GM19438 (cell line): ENCODE results near the gene VTN.

Source experiments
- ATAC-seq: cut with Tn5 transposase; IDR thresholded peaks from one replicate; pipeline ENCODE4 v1.9.1; 2021; ENCODE audit warnings: low read depth; ENCODE audit not compliant: unreplicated experiment

VTN gene

DNA sequence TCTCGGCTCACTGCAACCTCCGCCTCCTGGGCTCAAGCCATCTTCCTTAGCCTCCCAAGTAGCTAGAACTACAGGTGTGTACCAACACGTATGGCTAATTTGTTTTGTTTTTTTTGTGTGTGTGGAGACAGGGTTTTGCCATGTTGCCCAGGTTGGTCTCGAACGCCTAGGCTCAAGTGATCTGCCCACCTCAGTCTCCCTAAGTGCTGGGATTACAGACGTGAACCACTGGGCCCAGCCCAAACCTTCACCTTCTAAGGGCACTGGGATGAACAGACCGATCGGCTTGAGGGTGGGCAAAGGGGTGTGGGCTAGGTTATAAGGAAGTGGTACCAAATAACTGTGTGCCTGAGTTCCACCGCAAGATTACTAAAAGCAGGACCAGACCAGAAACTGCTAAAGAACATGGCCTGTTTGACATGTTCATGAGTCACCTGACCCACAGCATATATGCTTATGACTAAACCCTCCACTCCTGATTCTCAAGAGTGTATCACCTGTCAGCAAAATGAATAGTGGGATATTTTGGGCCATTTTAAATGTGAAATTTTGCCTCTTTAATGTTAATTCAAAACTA, 43.0 kb downstream of the VTN start:
- ATAC-seq: no peak

DNA sequence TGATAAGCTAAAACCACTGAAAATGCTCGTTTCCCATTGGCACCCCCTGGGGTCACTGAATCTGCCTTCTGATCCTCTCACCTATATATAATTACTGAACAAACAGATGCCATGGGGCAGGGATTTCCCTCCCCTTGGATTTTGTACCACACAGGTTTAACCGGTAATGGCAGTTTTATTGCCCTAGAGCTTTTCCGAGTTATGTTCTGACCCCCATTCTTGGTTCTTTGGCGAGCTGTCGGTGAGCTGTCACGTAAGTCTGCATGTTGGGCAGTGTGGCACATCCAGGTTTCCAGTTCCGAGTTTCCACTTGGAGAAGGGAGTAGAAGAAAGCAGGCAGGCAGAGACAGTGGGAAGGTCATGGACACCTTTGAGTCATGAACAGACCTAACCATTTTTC, 44.0 kb downstream of the VTN start:
- ATAC-seq: no peak

DNA sequence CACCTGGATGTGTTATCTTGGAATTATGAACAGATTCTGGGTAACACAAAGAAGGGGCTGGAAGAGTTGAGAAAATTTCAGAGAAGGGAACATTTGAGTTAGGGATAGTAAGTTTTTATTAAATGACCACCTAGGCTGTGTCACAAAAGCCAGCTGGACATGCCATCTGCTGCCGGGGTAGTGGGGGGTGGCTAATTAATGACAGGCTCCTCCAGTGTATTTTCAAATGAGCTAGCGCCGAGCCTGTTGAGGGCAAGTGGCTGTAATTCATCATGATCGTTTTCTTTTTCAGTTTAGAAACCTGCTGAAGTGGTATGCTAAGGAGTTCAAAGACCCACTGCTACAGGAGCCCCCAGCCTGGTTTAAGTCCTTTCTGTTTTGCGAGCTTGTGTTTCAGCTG, 44.9 kb downstream of the VTN start:
- ATAC-seq: no peak

DNA sequence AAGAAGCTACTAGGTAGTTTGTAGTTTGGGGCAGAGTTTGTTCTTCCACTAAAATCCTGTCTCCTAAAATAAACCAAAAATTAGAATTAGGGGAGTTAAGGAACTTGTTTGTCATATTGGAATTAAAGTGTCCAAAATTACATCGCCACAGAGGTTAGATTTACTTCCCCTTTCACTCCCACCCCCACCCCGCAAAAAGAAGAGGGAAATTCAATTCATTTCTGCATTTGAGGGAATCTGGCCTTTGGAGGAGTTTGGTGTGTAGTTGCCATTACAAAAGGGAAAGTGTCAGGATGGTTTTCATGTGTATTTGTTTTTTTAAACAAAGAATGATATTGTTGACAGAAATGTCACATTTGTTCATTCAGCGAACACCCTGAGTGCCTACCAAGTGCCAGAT, 45.3 kb downstream of the VTN start:
- ATAC-seq: no peak

DNA sequence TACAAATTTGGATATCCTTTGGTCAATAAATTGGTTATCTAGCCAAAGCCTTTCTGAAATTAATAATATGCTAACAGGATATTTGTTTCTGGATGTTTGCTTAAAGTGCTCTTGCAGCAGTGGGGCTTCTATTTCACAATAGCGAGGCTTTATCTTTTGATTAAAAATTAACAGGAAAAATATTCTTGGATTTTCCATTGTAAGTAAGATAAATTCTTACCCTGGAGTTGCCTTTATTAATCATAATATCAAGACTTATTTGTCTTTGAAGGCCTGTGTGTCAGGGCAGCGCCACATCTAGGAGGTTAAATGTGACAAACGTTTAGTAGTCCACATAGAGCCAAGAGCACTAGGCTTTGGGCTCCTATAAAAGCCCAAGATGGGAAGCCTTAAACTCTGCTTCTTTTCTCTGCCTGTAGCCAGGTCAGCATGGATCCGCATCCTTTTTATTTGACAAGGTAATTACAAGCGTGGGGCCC, 45.8 kb downstream of the VTN start:
- ATAC-seq: no peak

DNA sequence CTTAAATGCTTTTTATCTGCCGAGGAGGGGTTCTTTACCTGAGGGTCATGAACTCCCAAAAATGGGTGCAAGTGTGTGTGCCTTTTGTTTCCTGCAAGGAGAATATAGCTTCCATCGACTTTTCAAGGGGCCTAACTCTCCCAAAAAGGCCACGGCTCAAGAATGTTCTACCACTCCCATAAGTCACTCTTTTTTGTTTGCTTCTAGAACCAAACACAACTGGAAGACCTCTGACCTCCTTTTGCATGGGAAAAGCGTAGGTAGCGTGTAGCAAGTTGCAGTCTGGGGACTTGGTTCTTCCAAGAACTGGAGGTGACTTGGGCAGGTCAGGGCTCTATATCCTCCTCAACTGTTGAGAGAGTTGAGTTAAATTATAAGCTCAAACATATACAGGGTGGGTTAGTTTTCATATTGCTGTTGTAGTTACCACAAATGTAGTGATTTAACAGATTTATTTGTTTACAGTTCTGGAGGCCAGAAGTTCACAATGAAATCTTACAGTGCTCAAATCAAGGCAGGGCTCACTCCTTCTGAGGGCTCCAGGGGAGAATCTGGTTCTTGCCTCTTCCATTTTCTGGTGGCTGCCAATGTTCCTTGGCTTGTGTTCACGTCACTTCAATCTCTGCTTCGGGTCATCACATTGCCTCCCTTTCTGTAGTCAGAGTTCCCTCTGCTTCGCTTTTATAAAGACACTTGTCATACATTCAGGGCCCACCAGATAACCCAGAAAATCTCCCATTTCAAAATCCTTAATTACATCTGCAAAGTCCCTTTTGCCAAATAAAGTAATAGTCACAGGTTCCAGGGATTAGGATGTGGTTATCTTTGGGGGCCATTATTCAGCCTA, 49.7 kb downstream of the VTN start:
- ATAC-seq: no peak

DNA sequence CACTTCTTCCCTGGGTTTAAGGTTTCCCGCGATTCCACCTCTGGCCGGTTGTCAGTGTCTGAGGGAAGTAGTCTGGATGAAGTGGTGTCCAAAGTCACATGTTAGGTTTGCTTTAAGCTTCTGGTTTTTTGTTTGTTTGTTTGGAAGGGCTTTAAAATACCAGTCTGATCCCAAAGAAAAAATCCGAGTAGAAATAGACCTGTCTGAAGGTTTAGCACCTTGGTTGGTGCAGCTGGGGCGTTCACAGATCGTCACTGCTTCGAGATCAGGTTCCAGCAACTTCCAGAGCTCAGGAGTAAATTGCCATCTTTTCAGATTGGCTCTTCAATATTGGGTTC, 50.5 kb downstream of the VTN start:
- ATAC-seq: no peak

DNA sequence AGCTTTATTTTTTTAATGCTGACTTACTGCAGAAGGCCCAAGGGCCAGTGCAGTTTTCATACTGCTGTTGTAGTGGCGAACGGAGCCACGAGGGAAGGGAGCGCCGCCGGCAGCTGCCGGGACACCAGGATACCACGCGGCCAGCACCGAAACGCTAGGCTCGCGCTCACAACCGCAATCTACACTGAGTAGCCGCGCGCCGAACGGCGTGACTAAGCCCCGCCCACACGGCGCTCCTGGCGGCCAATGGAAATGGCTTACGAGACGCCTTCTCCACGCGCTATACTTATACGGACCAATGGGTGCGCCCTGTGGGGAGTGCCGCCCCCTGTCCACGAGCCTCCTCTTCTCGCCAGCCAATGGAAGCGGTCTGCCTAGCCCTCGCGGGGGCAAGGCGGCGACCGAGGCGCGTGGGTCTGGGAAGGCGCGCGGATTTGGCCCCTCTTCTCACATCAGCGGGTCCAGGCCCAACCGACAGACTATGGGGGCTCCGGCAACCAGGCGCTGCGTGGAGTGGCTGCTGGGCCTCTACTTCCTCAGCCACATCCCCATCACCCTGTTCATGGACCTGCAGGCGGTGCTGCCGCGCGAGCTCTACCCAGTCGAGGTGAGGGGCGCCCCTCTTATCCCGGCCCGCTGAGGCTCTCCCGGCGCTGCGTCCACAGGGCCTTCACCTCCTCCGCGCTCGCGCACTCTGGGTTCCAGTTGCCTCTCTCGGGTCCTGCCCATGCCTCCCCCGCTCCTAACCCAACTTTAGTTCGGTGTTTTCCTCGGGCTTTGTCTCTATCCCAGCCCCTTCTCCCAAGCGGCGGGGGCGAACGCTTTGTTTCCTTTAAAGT, 51.1 kb downstream of the VTN start, which contains the start of gene TMEM97:
Gene TMEM97 (plus strand): TSS at position 442 of the 839 bp plus-strand sequence. CDS start 40 bp downstream, at position 482.
- ATAC-seq: peak; percentile 98

DNA sequence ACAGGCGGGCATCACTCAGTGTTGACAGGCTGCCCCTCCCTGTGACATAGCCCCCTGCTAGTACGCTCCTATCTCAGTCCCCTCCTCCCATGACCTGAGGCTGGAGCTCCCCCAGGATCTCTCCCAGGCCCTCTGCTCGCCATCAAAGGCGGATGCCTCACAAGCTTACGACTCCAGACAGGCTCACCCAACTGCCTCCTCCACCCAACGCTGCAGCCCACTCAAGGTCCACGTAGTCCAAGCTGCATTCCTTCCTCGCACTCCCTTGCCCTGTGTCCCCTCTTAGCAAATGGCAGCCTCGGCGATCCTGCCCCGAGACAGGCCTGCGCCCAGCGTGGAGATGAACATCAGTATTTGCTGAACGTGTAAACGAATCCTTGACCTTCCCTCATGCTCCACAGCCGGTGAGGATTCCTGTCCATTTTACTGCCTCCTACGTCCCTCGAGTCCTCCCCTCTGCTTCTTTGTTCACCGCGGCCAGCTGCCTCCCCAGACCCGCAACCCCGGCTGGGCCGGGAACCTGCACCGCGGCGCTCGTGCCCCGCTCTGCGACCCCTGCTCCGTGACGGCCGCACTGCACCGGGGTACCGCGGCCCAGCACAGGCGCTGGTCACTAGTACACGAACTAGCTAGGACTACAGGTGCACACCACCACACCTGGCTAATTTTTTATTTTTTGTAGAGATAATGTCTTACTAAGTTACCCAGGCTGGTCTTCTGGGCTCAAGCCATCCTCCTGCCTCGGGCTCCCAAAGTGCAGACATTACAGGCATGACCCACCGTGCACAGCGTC, 51.9 kb downstream of the VTN start:
- no peak for ATAC-seq
